ENCODE measurements around the gene RASL10A.

DNA sequence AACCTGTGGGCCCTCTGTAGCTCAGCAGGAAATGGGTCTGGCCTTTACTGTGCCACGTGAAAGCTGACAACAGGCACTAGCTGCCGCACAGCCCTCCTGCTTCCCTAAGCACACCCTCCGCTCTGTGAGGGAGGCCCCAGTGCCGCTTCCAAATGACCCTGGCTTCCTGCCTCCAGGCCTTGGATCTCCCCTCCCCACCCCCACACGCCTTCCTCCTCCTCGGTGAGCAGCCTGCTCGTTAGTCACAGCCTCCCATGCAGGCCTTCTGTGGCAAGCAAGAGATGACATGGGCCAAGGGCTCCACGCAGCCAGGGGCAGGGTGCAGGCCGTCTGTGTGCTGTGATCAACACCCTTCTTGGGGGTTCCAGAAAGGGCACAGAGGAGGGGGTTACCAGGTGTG is 15.3 kb upstream of the RASL10A start:
- TF ChIP-seq EZH2 (IDR thresholded peaks at IDR 0.05) (no peak), POLR2AphosphoS5 (IDR thresholded peaks at IDR 0.05; ENCODE audit: borderline replicate concordance, low read depth, low read length) (no peak), FOXP2 (optimal IDR thresholded peaks at IDR 0.05; ENCODE audit: control extremely low read depth, extremely low read length, insufficient read depth) (no peak)

Measured in SK-N-MC (cell line).